Colonic mucosa (tissue), 4 donors: ENCODE results near the gene TM2D1. TPM values are rescaled to one million over a fixed set of nuclear protein-coding genes. Genes with fewer than 3 reads are reported as not detected.
"Not testable (repeated sequence)": the region's sequence is repeated elsewhere in the genome, so short reads cannot be mapped to it uniquely, and the experiment has no call there.

Experiments
- DNase-seq: peaks from one replicate; pipeline ENCODE4 v3.0.0-alpha.2; 2020
- H3K27ac ChIP-seq: fragments of 200-600 bp; one replicate; pipeline ENCODE4 v1.8.0; 2021
- H3K27me3 ChIP-seq: fragments of 200-600 bp; one replicate; pipeline ENCODE4 v1.8.0; 2021
- H3K36me3 ChIP-seq: fragments of 200-600 bp; one replicate; pipeline ENCODE4 v1.8.0; 2021
- H3K4me1 ChIP-seq: fragments of 200-600 bp; one replicate; pipeline ENCODE4 v1.8.0; 2021; ENCODE audit warnings: mild to moderate bottlenecking
- H3K4me3 ChIP-seq: fragments of 200-600 bp; one replicate; pipeline ENCODE4 v1.8.0; 2021
- H3K9ac ChIP-seq, 2 donors: one replicate each; pipeline ENCODE4 v1.7.0; 2013; ENCODE audit warnings: control low read depth in 2 of 2, low read depth in 2 of 2, low read length in 2 of 2
- H3K9me3 ChIP-seq: fragments of 200-600 bp; one replicate; pipeline ENCODE4 v1.8.0; 2021
- intact Hi-C: fragments of 100-400 bp; cut with DNase I; formaldehyde crosslinking; loops from one replicate; pipeline ENCODE4 v1.14.1; 2022
- total RNA-seq, 2 donors: library from RNA; stranded (reverse); fragmentation: NEBNext Ultra II Directional in 1 of 2; extraction: Animal tissue kit (Norgen Biotek cat#: 25700) in 1 of 2; gene quantifications; one replicate each; pipeline ENCODE4 v1.2.1, GENCODE V29; 2021
- TF ChIP-seq, protein P1 (sequence below): fragments of 200-600 bp; IDR thresholded peaks from one replicate; pipeline ENCODE4 v1.8.0; 2022; ENCODE audit warnings: antibody characterized with exemption, mild to moderate bottlenecking
- donor health status: healthy.
- donor health status: DM: no; HTN: no; CAD: no.
- donor health status: DM: no; HTN: no; CAD: no.

Gene TM2D1
- total RNA-seq, 2 donors from 2014 or later, result 31.2 to 47.4 TPM

DNA sequence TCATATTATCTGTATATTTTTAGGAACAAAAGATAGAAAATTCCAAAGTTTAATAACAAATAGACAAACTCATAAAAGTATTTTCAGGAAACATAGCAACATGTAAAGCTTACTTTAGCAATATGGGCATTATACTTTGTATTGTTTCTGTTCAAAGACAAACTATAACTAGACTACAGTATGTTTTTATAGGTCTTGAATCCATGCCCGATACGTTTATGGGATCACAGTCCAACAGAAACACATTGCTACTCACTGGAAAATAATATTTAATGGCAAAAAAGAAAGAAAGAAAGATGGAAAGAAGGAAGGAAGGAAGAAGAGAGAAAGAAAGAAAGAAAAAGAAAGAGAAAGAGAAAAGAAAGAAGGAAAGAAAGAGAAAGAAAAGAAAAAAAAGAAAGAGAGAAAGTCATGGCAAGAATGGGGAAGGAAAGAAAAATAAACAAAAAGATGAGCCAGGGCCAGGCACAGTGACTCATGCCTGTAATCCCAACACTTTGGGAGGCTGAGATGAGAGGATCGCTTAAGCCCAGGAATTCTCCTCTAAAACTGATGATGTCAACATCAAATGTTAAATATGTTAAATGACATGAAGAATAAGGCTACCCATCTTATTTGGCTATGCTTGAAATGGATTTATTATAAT, 32.7 kb downstream of the TM2D1 start:
- intact Hi-C loops, result no loop called here
- TF ChIP-seq, protein P1, sequence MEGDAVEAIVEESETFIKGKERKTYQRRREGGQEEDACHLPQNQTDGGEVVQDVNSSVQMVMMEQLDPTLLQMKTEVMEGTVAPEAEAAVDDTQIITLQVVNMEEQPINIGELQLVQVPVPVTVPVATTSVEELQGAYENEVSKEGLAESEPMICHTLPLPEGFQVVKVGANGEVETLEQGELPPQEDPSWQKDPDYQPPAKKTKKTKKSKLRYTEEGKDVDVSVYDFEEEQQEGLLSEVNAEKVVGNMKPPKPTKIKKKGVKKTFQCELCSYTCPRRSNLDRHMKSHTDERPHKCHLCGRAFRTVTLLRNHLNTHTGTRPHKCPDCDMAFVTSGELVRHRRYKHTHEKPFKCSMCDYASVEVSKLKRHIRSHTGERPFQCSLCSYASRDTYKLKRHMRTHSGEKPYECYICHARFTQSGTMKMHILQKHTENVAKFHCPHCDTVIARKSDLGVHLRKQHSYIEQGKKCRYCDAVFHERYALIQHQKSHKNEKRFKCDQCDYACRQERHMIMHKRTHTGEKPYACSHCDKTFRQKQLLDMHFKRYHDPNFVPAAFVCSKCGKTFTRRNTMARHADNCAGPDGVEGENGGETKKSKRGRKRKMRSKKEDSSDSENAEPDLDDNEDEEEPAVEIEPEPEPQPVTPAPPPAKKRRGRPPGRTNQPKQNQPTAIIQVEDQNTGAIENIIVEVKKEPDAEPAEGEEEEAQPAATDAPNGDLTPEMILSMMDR, result no peak
- Histone ChIP-seq H3K4me3 (no peak overlapping the region), H3K9me3 (no peaks in the 10 kb centered on the region), H3K36me3 (no peaks in the 10 kb centered on the region), H3K27me3 (no peaks in the 10 kb centered on the region), H3K27ac (peak overlapping the region; percentile 41), H3K9ac (no peak overlapping the region), H3K4me1 (no peaks in the 10 kb centered on the region)
- peak; percentile 39 for DNase-seq

DNA sequence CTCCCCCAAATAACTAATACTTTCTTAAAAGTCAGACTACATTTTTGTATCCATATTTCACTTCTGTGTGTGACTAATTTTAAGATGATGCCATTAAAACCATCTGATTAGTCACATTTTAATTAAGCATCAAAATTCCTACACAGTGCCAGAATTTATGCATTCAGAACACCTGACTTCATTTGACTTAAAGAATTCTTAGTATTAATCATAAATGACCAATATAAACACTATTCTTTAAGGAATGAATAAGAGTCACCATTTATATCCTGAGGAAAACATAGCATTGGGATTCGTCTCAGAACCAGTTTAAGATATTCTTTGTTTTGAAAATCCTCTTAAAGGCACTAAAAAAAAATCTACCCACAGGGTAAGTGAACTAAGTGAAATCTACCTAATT, 37.0 kb downstream of the TM2D1 start:
- H3K27me3 ChIP-seq, result no peaks in the 10 kb centered on the region
- intact Hi-C loops, result no loop called here
- TF ChIP-seq, protein P1, result no peak
- no peak overlapping the region for H3K4me3 ChIP-seq
- H3K9ac ChIP-seq, result no peak overlapping the region
- no peaks in the 10 kb centered on the region for H3K9me3 ChIP-seq
- H3K27ac ChIP-seq, result no peak overlapping the region
- no peak for DNase-seq
- peaks cover 2% of the 10 kb centered on the region for H3K4me1 ChIP-seq
- no peaks in the 10 kb centered on the region for H3K36me3 ChIP-seq

DNA sequence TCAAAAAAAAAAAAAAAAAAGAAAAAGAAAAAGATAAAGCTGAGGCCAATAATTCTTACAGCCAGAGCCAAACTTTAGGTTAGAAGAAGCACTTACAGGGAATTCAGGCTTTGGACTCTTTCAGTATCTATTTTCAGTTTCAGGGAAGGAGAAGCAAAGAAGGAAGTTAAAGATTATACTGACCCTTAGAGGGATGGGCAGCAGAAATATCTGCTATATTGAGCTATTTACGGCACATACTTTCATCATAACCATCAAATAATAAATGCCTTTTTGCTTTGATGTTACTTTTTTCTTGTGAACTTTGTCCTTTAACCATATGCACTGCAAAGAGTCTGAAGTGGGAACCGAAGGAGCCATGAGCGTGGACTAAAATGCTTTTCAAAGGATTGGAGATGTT, 42.0 kb downstream of the TM2D1 start:
- TF ChIP-seq, protein P1, result no peak
- no peaks in the 10 kb centered on the region for H3K27me3 ChIP-seq
- no peaks in the 10 kb centered on the region for H3K36me3 ChIP-seq
- H3K27ac ChIP-seq, result no peak overlapping the region
- no peak for DNase-seq
- no peak overlapping the region for H3K4me3 ChIP-seq
- intact Hi-C loops, result no loop called here
- H3K4me1 ChIP-seq, result peaks cover 7% of the 10 kb centered on the region
- no peaks in the 10 kb centered on the region for H3K9me3 ChIP-seq
- H3K9ac ChIP-seq, result no peak overlapping the region

DNA sequence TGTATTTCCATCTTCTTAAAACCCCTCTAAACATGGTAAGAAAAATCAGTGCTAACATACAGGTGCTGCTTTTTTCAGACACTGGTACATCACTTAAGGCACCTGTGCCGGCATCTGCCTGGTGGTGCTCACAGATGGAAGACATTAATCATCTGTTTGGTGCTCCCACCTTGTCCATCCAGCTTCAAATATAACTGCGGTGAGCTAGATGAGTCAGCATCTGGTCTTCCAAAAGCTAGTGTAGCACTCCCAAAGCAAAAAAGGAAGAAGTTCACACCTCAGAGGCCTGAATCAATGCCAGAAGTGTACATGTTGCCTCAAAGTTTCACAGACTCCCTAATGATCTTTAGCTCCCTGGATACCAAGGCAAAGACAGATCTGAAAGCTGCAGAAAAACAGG, 44.4 kb downstream of the TM2D1 start:
- DNase-seq, result no peak
- Histone ChIP-seq H3K27me3 (no peaks in the 10 kb centered on the region), H3K4me1 (peaks cover 7% of the 10 kb centered on the region), H3K36me3 (no peaks in the 10 kb centered on the region), H3K9ac (no peak overlapping the region), H3K9me3 (no peaks in the 10 kb centered on the region), H3K4me3 (no peak overlapping the region), H3K27ac (no peak overlapping the region)
- TF ChIP-seq, protein P1, result no peak
- intact Hi-C loops, result no loop called here

DNA sequence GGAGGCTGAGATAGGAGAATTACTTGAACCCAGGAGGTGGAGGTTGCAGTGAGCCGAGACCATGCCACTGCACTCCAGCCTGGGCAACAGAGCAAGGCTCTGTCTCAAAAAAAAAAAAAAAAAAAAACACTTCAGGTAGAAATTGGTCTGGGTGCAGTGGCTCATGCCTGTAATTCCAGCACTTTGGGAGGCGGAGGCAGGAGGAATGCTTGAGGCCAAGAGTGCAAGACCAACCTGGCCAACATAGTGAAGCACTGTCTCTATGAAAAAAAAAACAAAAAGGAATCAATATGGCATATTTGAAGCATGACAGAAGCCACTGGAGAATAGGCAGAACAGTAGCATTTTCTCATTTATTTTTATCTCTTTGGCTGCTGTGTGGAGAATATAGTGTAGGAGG, 48.1 kb downstream of the TM2D1 start:
- DNase-seq, H3K27ac ChIP-seq, H3K27me3 ChIP-seq, H3K36me3 ChIP-seq, H3K9me3 ChIP-seq, intact Hi-C loops, H3K4me1 ChIP-seq, H3K4me3 ChIP-seq, H3K9ac ChIP-seq: not testable (repeated sequence)

DNA sequence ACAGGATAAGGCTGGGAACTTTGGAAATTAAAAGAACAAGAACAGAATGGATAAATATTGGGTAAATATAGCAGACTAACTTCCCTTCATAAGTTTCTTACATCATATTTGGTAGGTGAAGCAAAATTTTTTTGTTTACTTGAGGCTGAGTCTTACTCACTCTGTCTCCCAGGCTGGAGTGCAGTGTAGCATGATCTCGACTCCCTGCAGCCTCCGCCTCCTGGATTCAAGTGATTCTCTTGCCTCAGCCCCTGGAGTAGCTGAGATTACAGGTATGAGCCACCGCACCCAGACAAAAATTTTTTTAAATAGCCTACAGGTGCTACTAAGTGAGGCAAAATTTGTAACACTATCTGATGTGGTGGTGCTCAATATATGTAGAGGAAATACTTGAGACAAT, 50.7 kb downstream of the TM2D1 start:
- no peaks in the 10 kb centered on the region for H3K27me3 ChIP-seq
- no peak overlapping the region for H3K4me3 ChIP-seq
- no peak overlapping the region for H3K9ac ChIP-seq
- intact Hi-C loops, result no loop called here
- H3K27ac ChIP-seq, result no peak overlapping the region
- H3K9me3 ChIP-seq, result no peaks in the 10 kb centered on the region
- TF ChIP-seq, protein P1, result no peak
- DNase-seq, result no peak
- no peaks in the 10 kb centered on the region for H3K36me3 ChIP-seq
- no peaks in the 10 kb centered on the region for H3K4me1 ChIP-seq
